HL-60 (cell line): Measurements from ENCODE around the gene PRR4.

Source experiments
- DNase-seq, 2 experiments: peaks; one replicate each; pipeline ENCODE4 v3.0.0-alpha.2; 2010 to 2020; ENCODE audit warnings: low read depth in 1 of 2, low spot score in 1 of 2
- H3K27ac ChIP-seq: fragments of 250-450 bp; sonication (Bioruptor Pico); replicated peaks from 2 replicates; pipeline ENCODE4 v1.5.1; 2020; ENCODE audit warnings: mild to moderate bottlenecking, moderate library complexity
- H3K27me3 ChIP-seq: fragments of 250-450 bp; sonication (Bioruptor Pico); 2 replicates; pipeline ENCODE4 v1.5.1; 2021; ENCODE audit warnings: mild to moderate bottlenecking, moderate library complexity; ENCODE audit not compliant: insufficient read depth, poor library complexity, severe bottlenecking
- H3K4me3 ChIP-seq: replicated peaks from 2 replicates; pipeline ENCODE4 v1.5.1; 2011; ENCODE audit warnings: mild to moderate bottlenecking, control low read depth, low read length; ENCODE audit not compliant: insufficient read depth
- CTCF ChIP-seq: IDR thresholded peaks from one replicate; pipeline ENCODE4 v1.5.1; 2011; ENCODE audit warnings: low read length, control low read depth, inconsistent platforms; ENCODE audit not compliant: insufficient read depth
- GABPA ChIP-seq: IDR thresholded peaks from 2 replicates; pipeline ENCODE4 v1.6.1; 2012; ENCODE audit warnings: low read depth
- POLR2AphosphoS5 ChIP-seq: IDR thresholded peaks from 2 replicates; pipeline ENCODE4 v1.6.1; 2012; ENCODE audit warnings: low read depth
- REST ChIP-seq: IDR thresholded peaks from 2 replicates; pipeline ENCODE4 v1.6.1; 2012; ENCODE audit warnings: low read depth; ENCODE audit not compliant: insufficient replicate concordance
- SPI1 ChIP-seq: IDR thresholded peaks from 2 replicates; pipeline ENCODE4 v1.6.1; 2012; ENCODE audit warnings: low read depth, mild to moderate bottlenecking, borderline replicate concordance

Gene PRR4

GRCh38 chr12:10889226-10889625, 40.0 kb upstream of the PRR4 start:
- TF ChIP-seq POLR2AphosphoS5 (no peak), SPI1 (no peak), GABPA (no peak), REST (no peak)
- Histone ChIP-seq H3K27ac (no peak overlapping the region), H3K4me3 (no peak overlapping the region), H3K27me3 (no peaks in the 10 kb centered on the region)
- DNase-seq = no peak

- TF ChIP-seq POLR2AphosphoS5 (no peak), REST (no peak), GABPA (no peak), SPI1 (no peak), CTCF (no peak)
- Histone ChIP-seq H3K27me3 (no peaks in the 10 kb centered on the region), H3K27ac (no peak within 1 kb of the TSS), H3K4me3 (no peak within 1 kb of the TSS)
- no peak for DNase-seq
These were observed 34.9 kb upstream of the PRR4 start, which contains the start of gene PRH1 for GRCh38 chr12:10884086-10884725. PRH1 (minus strand) TSS chr12:10884255; CDS start chr12:10884217, 38 bp downstream.

- Histone ChIP-seq H3K4me3 (no peak overlapping the region), H3K27ac (no peak overlapping the region), H3K27me3 (no peaks in the 10 kb centered on the region)
- TF ChIP-seq GABPA (no peak), CTCF (no peak), SPI1 (no peak), REST (no peak), POLR2AphosphoS5 (no peak)
- DNase-seq = no peak
These were observed 24.1 kb upstream of the PRR4 start for GRCh38 chr12:10873378-10873777.
